Inflammatory macrophage treated with lipopolysaccharide for 4 hours (primary cell): ENCODE results near the gene TAS2R13.

Experiments
- DNase-seq: peaks from one replicate; pipeline ENCODE4 v3.0.0-alpha.2; 2020

The TAS2R13 gene

GRCh38 chr12:10909462-10909861, at the start of gene TAS2R13:
TAS2R13 (minus strand) TSS chr12:10909562; CDS start chr12:10909298, 264 bp downstream.
- DNase-seq = no peak

GRCh38 chr12:10957741-10958140, 48.4 kb upstream of the TAS2R13 start:
- no peak for DNase-seq

GRCh38 chr12:10956085-10956484, 46.7 kb upstream of the TAS2R13 start:
- DNase-seq = no peak

- DNase-seq = no peak
Observed at GRCh38 chr12:10952645-10953044, 43.3 kb upstream of the TAS2R13 start.

- no peak for DNase-seq
Observed at GRCh38 chr12:10943167-10943566, 33.8 kb upstream of the TAS2R13 start.

GRCh38 chr12:10941916-10942607, 32.7 kb upstream of the TAS2R13 start:
- no peak for DNase-seq

- DNase-seq = no peak
Observed at GRCh38 chr12:10941369-10941768, 32.0 kb upstream of the TAS2R13 start.

GRCh38 chr12:10940389-10940788, 31.0 kb upstream of the TAS2R13 start:
- no peak for DNase-seq

- no peak for DNase-seq
Observed at GRCh38 chr12:10939163-10939562, 29.8 kb upstream of the TAS2R13 start, which contains the start of gene TAS2R14. TAS2R14 (minus strand) TSS chr12:10939263; CDS start chr12:10939207, 56 bp downstream.

GRCh38 chr12:10936506-10936905, 27.1 kb upstream of the TAS2R13 start:
- DNase-seq = peak; percentile 16

GRCh38 chr12:10928746-10929286, 19.5 kb upstream of the TAS2R13 start, which contains the start of gene PRH2:
PRH2 (plus strand) TSS chr12:10929236; CDS start chr12:10929274, 38 bp downstream.
- DNase-seq = no peak

GRCh38 chr12:10926269-10926668, 16.9 kb upstream of the TAS2R13 start:
- DNase-seq = no peak

GRCh38 chr12:10919809-10920208, 10.4 kb upstream of the TAS2R13 start:
- no peak for DNase-seq

GRCh38 chr12:10910380-10910779, 1.0 kb upstream of the TAS2R13 start:
- no peak for DNase-seq

- DNase-seq = no peak
Observed at GRCh38 chr12:10904686-10905085, 4.7 kb downstream of the TAS2R13 start.

GRCh38 chr12:10901427-10901826, 7.9 kb downstream of the TAS2R13 start:
- no peak for DNase-seq

- DNase-seq = no peak
Observed at GRCh38 chr12:10900972-10901371, 8.4 kb downstream of the TAS2R13 start.

- DNase-seq = no peak
Observed at GRCh38 chr12:10900530-10900929, 8.8 kb downstream of the TAS2R13 start.

- no peak for DNase-seq
Observed at GRCh38 chr12:10896854-10897253, 12.5 kb downstream of the TAS2R13 start.

GRCh38 chr12:10891937-10892336, 17.4 kb downstream of the TAS2R13 start:
- DNase-seq = no peak

GRCh38 chr12:10889226-10889625, 20.1 kb downstream of the TAS2R13 start:
- no peak for DNase-seq

GRCh38 chr12:10884086-10884725, 25.2 kb downstream of the TAS2R13 start, which contains the start of gene PRH1:
PRH1 (minus strand) TSS chr12:10884255; CDS start chr12:10884217, 38 bp downstream.
- DNase-seq = no peak

- no peak for DNase-seq
Observed at GRCh38 chr12:10873378-10873777, 36.0 kb downstream of the TAS2R13 start.

- no peak for DNase-seq
Observed at GRCh38 chr12:10867381-10867780, 42.0 kb downstream of the TAS2R13 start.
